Measurements from ENCODE around the gene EFCAB7.
A peak's percentile ranks its signal among the peaks of the same experiment; 100 is the strongest.

The EFCAB7 gene

DNA sequence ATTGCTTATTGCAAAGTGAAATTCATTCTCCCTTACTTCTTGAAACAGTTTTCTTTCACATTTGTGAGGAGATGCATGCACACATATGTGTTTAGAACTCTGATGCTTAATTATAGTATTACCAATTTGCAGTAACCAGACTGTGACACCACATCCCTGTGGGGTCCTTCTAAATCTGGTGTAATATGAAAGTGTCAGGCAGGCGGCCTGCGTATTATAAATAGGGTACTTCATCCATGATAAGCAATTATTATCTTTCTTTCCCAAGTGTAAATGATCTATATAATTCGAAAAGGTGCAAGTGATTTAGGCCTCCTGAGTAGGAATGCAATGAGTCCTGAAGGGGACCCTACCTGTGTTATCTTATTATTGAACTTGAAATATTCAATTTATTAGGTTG is 876 bp downstream of the EFCAB7 start:
- peak; percentile 12 to 37 for DNase-seq
- no peak for TF ChIP-seq POLR2A (IDR thresholded peaks at IDR 0.05; ENCODE audit: low read length)
- TF ChIP-seq GATA1 (IDR thresholded peaks at IDR 0.05; ENCODE audit: low read depth, low read length) = no peak

DNA sequence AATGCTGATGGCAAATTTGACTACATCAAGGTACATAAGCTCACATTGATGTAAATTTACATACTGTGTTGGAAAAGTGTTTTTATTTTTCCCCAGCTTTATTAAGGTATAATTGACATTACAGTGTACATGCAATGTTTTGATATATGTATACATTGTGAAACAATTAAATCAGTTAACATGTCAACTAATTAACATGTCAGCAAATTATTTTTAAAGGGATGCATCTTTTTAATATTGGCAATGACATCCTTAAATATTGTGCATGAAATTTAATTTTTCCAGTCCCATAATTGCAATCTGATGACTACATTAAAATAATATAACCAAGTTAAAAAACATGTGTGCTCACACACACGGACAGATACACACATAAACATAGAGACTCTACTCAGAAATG is 9.4 kb downstream of the EFCAB7 start:
- TF ChIP-seq POLR2A (IDR thresholded peaks at IDR 0.05; ENCODE audit: low read length) (no peak), GATA1 (IDR thresholded peaks at IDR 0.05; ENCODE audit: low read depth, low read length) (no peak)
- DNase-seq = no peak

DNA sequence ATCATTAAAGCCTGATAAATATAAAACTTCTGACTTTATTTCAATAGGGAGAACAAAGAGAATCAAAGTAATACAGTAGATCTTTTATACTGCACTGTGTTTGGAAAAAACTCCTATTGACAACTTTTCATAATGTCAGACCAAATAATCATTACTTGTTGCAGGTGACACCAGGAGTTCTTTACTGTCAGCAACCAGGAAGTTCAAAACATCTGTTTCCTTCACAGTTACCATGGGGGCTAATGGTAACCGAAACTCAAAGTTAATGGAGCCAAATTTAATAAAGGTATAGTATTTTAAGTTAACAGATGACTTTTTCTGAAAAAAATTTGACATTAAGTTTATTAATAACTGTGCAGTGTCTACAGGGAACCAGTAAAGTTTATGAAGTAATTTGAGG is 10.6 kb downstream of the EFCAB7 start:
- TF ChIP-seq POLR2A (IDR thresholded peaks at IDR 0.05; ENCODE audit: low read length) = no peak
- no peak for TF ChIP-seq GATA1 (IDR thresholded peaks at IDR 0.05; ENCODE audit: low read depth, low read length)
- no peak for DNase-seq

DNA sequence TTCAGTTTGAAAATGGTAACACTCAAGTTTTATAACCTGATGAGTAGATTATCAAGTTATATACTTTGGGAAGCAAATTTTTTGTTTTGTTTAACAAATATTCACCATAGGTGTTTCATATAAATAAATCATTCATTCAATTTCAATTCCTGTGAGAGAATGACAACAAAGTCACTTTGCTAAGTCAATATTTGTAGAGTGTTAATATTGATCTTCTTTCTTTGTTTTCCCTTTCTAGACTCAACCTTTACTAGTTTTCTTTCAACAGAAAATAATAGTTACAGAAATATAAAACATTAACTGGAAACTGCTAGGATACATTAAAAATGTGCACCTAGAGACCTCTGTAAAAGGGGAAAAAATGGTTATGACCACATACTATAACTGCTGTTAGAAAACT is 11.1 kb downstream of the EFCAB7 start:
- TF ChIP-seq GATA1 (IDR thresholded peaks at IDR 0.05; ENCODE audit: low read depth, low read length) = no peak
- TF ChIP-seq POLR2A (IDR thresholded peaks at IDR 0.05; ENCODE audit: low read length) = no peak
- no peak for DNase-seq

DNA sequence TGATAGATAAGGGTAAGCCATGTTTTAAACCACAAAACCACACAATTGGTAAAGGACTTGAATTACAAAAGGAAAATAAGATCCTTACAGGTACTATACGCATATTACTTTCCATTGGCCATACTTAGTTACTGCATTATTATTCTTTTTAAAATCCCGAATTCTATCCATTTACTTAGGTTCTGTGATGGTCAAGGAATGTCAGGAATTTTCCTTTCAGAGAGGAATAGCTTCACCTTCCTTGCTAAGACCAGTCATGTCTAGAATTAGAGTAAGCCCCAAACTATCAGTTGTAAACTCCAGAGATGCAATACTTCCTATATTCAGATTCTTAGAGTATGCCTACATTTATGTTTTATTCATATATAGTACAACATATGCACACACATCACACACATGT is 13.7 kb downstream of the EFCAB7 start:
- TF ChIP-seq POLR2A (IDR thresholded peaks at IDR 0.05; ENCODE audit: low read length) (no peak), GATA1 (IDR thresholded peaks at IDR 0.05; ENCODE audit: low read depth, low read length) (no peak)
- no peak for DNase-seq

DNA sequence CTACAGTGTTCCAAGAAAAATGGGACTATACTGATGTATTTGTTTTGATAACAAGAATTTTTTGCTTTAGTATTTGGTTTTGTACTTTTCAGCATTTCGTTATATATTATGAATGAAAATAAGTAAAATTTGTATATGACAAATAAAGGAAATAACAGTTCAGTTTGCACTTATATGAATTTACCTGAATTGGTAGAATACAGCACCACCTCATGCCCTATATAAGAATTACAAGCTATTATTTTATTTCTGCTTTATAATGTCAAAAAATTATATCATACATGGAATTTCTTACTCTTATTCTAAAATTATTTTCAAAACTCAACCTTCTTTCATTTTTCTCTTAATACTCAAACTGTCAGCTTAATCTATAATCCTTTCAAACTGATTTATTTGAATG is 14.6 kb downstream of the EFCAB7 start:
- peak; percentile 1 to 33 for DNase-seq
- TF ChIP-seq POLR2A (IDR thresholded peaks at IDR 0.05; ENCODE audit: low read length) (no peak), GATA1 (IDR thresholded peaks at IDR 0.05; ENCODE audit: low read depth, low read length) (no peak)

DNA sequence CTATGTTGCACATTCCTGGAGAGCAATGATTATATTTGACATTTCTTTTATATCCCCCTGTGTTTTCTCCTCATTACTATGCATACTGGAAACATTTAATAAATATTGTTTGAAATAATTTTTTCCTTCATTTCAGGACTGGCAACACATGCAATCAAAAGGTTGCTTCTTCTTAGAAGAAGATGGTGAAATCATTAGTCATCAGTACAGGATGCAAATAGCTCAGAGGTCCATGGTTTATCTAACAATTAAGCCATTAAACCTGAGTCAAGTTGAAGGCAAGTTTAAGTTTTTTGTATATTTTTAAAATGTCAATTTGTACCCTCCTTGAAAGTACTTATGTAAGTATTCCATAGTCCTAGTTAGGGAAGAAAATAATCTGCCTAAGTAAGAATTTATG is 22.5 kb downstream of the EFCAB7 start:
- DNase-seq = no peak
- TF ChIP-seq GATA1 (IDR thresholded peaks at IDR 0.05; ENCODE audit: low read depth, low read length) (no peak), POLR2A (IDR thresholded peaks at IDR 0.05; ENCODE audit: low read length) (no peak)

DNA sequence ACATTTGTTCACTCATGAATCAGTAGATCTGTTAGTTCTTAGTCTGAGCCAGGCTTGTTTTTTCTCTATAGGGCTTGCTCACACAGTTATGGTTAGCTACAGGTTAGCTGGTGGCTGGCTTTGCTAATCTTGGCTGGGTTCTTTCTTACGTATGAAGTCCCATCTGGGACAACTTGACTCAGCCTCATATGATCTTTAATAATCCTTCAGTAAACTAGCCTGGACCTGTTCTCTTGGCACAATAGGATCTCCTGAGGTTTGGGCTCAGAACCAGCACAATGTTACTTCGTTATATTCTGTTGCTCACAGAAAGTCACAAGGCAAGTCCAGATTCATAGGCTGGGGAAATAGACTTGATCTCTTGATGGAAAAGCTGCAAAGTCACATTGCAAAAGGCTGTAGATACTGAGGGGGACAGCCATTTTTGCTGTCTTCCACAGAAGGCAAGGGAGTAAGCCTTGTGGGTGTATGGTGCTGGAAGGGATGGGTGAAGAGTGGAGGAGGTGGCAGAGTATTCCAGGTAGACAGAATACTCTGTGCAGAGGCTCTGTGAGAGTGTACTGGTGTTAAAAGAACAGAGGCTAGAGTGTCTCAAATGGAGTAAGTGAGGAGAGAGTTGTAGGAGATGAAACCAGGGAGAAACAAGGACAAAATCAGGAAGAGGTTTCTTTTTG is 24.4 kb downstream of the EFCAB7 start:
- DNase-seq = no peak
- TF ChIP-seq POLR2A (IDR thresholded peaks at IDR 0.05; ENCODE audit: low read length) (no peak), GATA1 (IDR thresholded peaks at IDR 0.05; ENCODE audit: low read depth, low read length) (no peak)

DNA sequence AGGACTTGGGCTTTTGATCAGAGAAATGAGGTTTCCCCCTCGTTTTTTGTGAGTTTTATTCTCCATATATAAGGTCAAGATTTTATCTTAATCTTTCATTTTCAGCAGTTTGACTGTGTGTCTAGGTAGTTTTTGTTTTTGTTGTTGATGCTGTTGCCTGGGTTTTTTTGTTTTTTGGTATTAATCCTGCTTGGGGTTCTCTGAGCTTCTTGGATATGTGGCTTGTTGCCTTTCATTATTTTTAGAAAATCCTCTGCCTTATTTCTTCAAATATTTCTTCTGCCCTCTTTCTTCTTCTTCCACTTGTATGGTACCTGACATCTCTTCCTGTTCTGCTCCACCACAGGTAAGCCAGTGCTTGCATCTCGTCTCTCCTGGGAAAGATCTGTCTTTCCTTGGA is 25.0 kb downstream of the EFCAB7 start:
- no peak for TF ChIP-seq GATA1 (IDR thresholded peaks at IDR 0.05; ENCODE audit: low read depth, low read length)
- TF ChIP-seq POLR2A (IDR thresholded peaks at IDR 0.05; ENCODE audit: low read length) = no peak
- DNase-seq = no peak

DNA sequence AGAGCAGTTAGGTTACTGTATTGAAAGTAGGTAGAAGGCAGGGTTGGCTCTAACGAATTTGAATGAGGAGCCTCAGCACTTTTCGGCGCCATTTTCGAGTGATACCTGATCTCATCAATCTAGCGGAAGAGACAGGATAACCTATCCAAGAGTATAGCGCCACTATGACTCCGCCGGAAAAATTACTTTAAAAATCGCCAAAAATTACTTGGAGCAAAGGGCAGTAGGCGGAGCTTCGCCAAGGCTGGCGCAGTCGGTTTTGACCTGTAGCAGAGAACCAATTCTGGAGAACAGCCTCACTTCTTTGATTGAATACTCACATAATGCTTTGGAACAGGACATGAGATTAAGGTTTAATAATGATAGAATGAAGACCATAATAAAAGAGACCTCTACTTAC is 25.6 kb downstream of the EFCAB7 start:
- DNase-seq = no peak
- TF ChIP-seq GATA1 (IDR thresholded peaks at IDR 0.05; ENCODE audit: low read depth, low read length) = no peak
- no peak for TF ChIP-seq POLR2A (IDR thresholded peaks at IDR 0.05; ENCODE audit: low read length)

DNA sequence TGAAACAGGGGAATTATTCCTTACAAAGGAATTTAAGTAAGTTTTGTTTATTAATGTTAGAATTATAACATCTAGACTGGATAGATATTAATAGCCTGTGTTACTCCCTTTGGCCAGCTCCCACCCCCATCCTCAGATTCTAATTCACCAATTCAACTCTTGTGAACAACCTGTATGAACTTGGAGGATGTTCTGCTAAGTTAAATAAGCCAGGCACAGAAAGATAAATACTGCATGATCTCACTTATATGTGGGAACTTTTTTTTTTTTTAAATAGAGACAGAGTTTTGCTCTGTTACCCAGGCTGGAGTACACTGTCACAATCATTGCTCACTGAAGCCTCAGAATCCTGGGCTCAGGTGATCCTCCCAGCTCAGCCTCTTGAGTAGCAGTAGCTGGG is 32.2 kb downstream of the EFCAB7 start:
- TF ChIP-seq GATA1 (IDR thresholded peaks at IDR 0.05; ENCODE audit: low read depth, low read length) (no peak), POLR2A (IDR thresholded peaks at IDR 0.05; ENCODE audit: low read length) (no peak)
- DNase-seq = no peak

DNA sequence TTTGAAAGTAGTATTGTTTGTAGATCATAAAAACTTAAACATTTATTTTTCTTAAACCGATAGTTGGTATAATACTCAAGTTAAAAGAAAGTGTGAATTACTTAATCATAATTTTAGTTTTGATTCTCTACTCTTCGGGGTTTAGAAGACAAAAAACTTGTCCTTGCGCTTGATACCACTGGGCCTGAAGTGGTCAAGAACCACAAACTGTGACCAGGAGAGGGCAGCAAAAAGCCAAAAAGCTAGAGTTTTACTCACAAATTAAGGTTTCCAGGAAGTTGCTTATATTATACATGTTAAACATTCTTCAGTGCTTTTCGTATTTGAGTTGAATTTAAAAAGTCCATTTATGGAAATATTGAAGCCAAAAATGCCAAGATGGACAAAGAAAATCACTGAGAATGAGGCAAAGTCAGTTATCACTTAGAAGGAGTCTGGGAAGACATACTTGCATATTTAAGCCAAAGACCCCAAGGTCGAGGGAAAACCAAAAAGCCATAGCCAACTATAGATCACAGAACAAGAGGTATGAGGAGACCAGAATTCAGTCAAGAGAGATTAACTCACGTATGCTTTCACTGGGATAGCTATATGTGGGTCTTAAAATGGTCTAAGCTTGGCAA is 34.2 kb downstream of the EFCAB7 start:
- TF ChIP-seq POLR2A (IDR thresholded peaks at IDR 0.05; ENCODE audit: low read length) (no peak), GATA1 (IDR thresholded peaks at IDR 0.05; ENCODE audit: low read depth, low read length) (no peak)
- DNase-seq = peak; percentile 15 to 48

DNA sequence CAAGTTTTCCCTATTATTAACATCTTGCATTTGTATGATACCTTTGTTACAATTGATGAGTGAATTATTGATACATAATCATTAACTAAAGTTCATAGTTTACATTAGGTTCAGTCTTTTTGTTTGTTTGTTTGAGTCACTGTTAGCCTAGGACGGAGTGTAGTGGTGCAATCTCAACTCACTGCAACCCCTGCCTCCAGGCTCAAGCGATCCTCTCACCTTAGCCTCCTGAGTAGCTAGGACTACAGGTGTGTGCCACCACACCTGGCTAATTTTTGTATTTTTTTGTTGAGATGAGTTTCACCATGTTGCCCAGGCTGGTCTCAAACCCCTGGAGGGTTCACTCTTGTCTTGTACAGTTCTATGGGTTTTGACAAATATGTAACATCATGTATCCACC is 36.0 kb downstream of the EFCAB7 start:
- no peak for DNase-seq
- no peak for TF ChIP-seq POLR2A (IDR thresholded peaks at IDR 0.05; ENCODE audit: low read length)
- no peak for TF ChIP-seq GATA1 (IDR thresholded peaks at IDR 0.05; ENCODE audit: low read depth, low read length)

DNA sequence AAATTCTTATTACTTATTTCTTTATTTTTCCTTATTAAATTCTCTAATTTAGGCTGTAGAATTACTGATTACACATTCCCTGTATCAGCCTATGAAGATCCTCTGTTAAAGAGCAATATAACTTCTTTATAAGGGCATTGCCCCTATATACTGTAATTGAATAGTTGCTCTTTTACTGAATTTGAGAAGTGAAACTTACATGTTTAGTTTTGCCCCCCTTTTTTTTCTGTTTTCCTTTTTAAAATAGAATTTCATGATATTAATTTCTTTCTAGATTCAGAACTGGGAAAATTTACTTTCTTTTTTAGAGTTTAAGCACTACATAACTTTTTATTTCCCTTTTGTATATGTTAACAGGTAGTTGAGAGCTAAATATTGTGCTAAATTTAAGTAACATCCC is 40.4 kb downstream of the EFCAB7 start:
- no peak for TF ChIP-seq GATA1 (IDR thresholded peaks at IDR 0.05; ENCODE audit: low read depth, low read length)
- no peak for TF ChIP-seq POLR2A (IDR thresholded peaks at IDR 0.05; ENCODE audit: low read length)
- DNase-seq = no peak

DNA sequence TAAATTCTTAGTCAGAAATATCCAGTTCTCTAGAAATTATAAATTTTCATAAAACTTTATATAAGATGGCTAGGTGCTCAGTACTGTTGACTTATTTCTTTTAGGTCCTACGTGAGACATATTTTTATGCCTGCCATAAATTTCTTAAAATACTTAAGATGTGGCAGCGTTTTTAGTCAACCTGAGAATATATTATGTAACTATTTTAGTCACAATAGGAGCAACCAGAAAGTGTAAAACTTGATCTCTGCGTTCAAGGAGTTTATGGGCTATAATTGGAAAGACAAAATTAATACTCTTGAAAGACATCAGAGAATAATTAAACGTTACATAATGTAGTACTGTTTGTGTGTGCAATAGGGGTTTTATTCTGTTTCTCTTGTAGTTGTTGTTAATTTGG is 45.7 kb downstream of the EFCAB7 start:
- TF ChIP-seq GATA1 (IDR thresholded peaks at IDR 0.05; ENCODE audit: low read depth, low read length) (no peak), POLR2A (IDR thresholded peaks at IDR 0.05; ENCODE audit: low read length) (no peak)
- DNase-seq = no peak
